GM12878 (cell line): Measurements from ENCODE around the gene HOXB1. TPM values are rescaled to one million over a fixed set of nuclear protein-coding genes. Genes with fewer than 3 reads are reported as not detected.

Experiments
- ATAC-seq: fragments of 200-7000 bp; cut with Tn5 transposase; 3 replicates; pipeline ENCODE4 v1.9.1; 2020; ENCODE audit warnings: mild to moderate bottlenecking, moderate library complexity
- BruUV-seq: library from RNA; stranded (reverse); fragments of 400-500 nt; replicated peaks from 2 replicates; lab custom pipeline; 2021; lab: Mats Ljungman, UMichigan
- CTCF ChIA-PET: fragments of 300-600 bp; sonication (Branson Sonifier 250); formaldehyde crosslinking; extraction: SDS; loops from one replicate; lab custom pipeline; 2021; ENCODE audit warnings: inconsistent platforms; lab: Yijun Ruan, JAX
- POLR2A ChIA-PET: fragments of 350-600 bp; formaldehyde crosslinking; extraction: SDS; loops from one replicate; lab custom pipeline; 2021; ENCODE audit warnings: inconsistent platforms; lab: Charles Lee
- RAD21 ChIA-PET: fragments of 300-600 bp; sonication (Branson Sonifier 250); formaldehyde crosslinking; loops from one replicate; lab custom pipeline; 2023; ENCODE audit warnings: antibody characterized with exemption; ENCODE audit not compliant: unreplicated experiment; lab: Charles Lee
- SMC1A ChIA-PET: fragments of 300-600 bp; sonication (Branson Sonifier 250); formaldehyde crosslinking; loops from one replicate; lab custom pipeline; 2023; ENCODE audit not compliant: unreplicated experiment, uncharacterized antibody; lab: Charles Lee
- DNase-seq: peaks from one replicate; pipeline ENCODE4 v3.0.0-alpha.2; 2011; ENCODE audit warnings: low read depth, low spot score
- FAIRE-seq: peaks from 3 replicates; lab custom pipeline; 2011; peaks lifted over from hg19 to GRCh38; lab: Jason Lieb, UNC
- H2AFZ ChIP-seq: 2 replicates; pipeline ENCODE4 v1.6.0; 2011; ENCODE audit warnings: low read depth, low read length, control low read depth; ENCODE audit not compliant: control insufficient read depth
- H3K27ac ChIP-seq: 2 replicates; pipeline ENCODE4 v1.5.1; 2011; ENCODE audit warnings: control low read depth; ENCODE audit not compliant: control insufficient read depth, insufficient read depth
- H3K27me3 ChIP-seq, 2 experiments: replicated peaks in 1 of 2; 2 replicates each; pipeline versions ENCODE4 v1.6.0 to v1.6.1; 2011; ENCODE audit warnings: low read length in 1 of 2; ENCODE audit not compliant: control insufficient read depth in 2 of 2, insufficient read depth in 2 of 2
- H3K36me3 ChIP-seq, 2 experiments: 2 replicates each; pipeline ENCODE4 v1.5.1; 2011; ENCODE audit warnings: low read length in 1 of 2; ENCODE audit not compliant: control insufficient read depth in 2 of 2, insufficient read depth in 2 of 2
- H3K4me1 ChIP-seq: 2 replicates; pipeline ENCODE4 v1.6.1; 2011; ENCODE audit warnings: mild to moderate bottlenecking, low read length, moderate library complexity, mixed read lengths; ENCODE audit not compliant: control insufficient read depth, insufficient read depth
- H3K4me2 ChIP-seq: 2 replicates; pipeline ENCODE4 v1.6.0; 2011; ENCODE audit warnings: control low read depth; ENCODE audit not compliant: control insufficient read depth, insufficient read depth
- H3K4me3 ChIP-seq: fragments of 200-600 bp; sonication (generic); 2 replicates; pipeline ENCODE4 v1.5.1; 2016
- H3K79me2 ChIP-seq: 2 replicates; pipeline ENCODE4 v1.6.0; 2011; ENCODE audit warnings: low read length; ENCODE audit not compliant: control insufficient read depth, insufficient read depth
- H3K9ac ChIP-seq: 2 replicates; pipeline ENCODE4 v1.8.0; 2011; ENCODE audit warnings: low read length, control low read depth, mixed read lengths; ENCODE audit not compliant: control insufficient read depth, insufficient read depth
- H3K9me3 ChIP-seq: replicated peaks from 3 replicates; pipeline ENCODE4 v1.5.1; 2011; ENCODE audit warnings: mild to moderate bottlenecking, low read length; ENCODE audit not compliant: control insufficient read depth, insufficient read depth
- H4K20me1 ChIP-seq: 2 replicates; pipeline ENCODE4 v1.6.0; 2011; ENCODE audit not compliant: control insufficient read depth, insufficient read depth
- BHLHE40 ChIP-seq, 2 experiments: fragments of 450-650 bp in 1 of 2; IDR thresholded peaks; 2 replicates each; pipeline ENCODE4 v1.6.1; 2011 to 2017; ENCODE audit warnings: low read depth in 2 of 2, borderline replicate concordance in 1 of 2, improper control_type of control experiment in 1 of 2, low read length in 1 of 2, mild to moderate bottlenecking in 1 of 2
- BMI1 ChIP-seq: fragments of 450-650 bp; IDR thresholded peaks from 2 replicates; pipeline ENCODE4 v1.6.1; 2016; ENCODE audit warnings: mild to moderate bottlenecking, moderate library complexity, borderline replicate concordance
- CHD4 ChIP-seq: fragments of 200-600 bp; sonication (generic); IDR thresholded peaks from 2 replicates; pipeline ENCODE4 v1.6.1; 2016; ENCODE audit warnings: mild to moderate bottlenecking
- CUX1 ChIP-seq: IDR thresholded peaks from 2 replicates; pipeline ENCODE4 v1.6.1; 2012; ENCODE audit warnings: improper control_type of control experiment, low read depth, low read length; ENCODE audit not compliant: insufficient replicate concordance
- NBN ChIP-seq: fragments of 450-650 bp; IDR thresholded peaks from 2 replicates; pipeline ENCODE4 v1.6.1; 2016
- RAD51 ChIP-seq: fragments of 450-650 bp; IDR thresholded peaks from 2 replicates; pipeline ENCODE4 v1.6.1; 2016; ENCODE audit warnings: moderate library complexity, mild to moderate bottlenecking, inconsistent platforms
- SIN3A ChIP-seq: IDR thresholded peaks from 2 replicates; pipeline ENCODE4 v1.6.1; 2012; ENCODE audit warnings: low read depth, low read length, improper control_type of control experiment
- SMAD5 ChIP-seq: IDR thresholded peaks from 2 replicates; pipeline ENCODE4 v1.6.1; 2016; ENCODE audit warnings: antibody characterized with exemption, low read depth
- TAF1 ChIP-seq: IDR thresholded peaks from 2 replicates; pipeline ENCODE4 v1.6.1; 2011; ENCODE audit warnings: mild to moderate bottlenecking, low read depth, low read length, borderline replicate concordance
- WGBS: methylation state at CpG from one replicate; pipeline ENCODE4 v1.1.6; 2016; ENCODE audit warnings: low lambda C conversion rate; ENCODE audit not compliant: insufficient replicate concordance, insufficient coverage; ENCODE audit errors: missing lambda C conversion rate; 5-methylcytosine and 5-hydroxymethylcytosine counted together
- in situ Hi-C: fragments of 300-500 bp; cut with MboI; formaldehyde crosslinking; loops from 9 replicates; pipeline ENCODE4 v1.14.3; 2018; ENCODE audit warnings: mixed read lengths
- intact Hi-C: fragments of 100-400 bp; cut with micrococcal nuclease; formaldehyde crosslinking; loops from one replicate; pipeline ENCODE4 v1.14.2; 2022; ENCODE audit not compliant: unreplicated experiment
- polyA plus RNA-seq, 11 experiments: library from polyadenylated mRNA; depleted of rRNA in 4 of 11; unstranded in 6 of 11; stranded (reverse) in 5 of 11; fragments of >200 nt; fragmentation: Nextera tagmentation in 4 of 11; fragmentation: Illumina TruSeq in 1 of 11; extraction: Ambion mirVana in 4 of 11; extraction: Trizol in 1 of 11; gene quantifications; 1 replicate in 1 of 11; 2 replicates in 10 of 11; pipeline versions ENCODE4 v1.2.1 to v1.2.3, GENCODE V29; 2011 to 2016; ENCODE audit warnings: inconsistent platforms in 2 of 11, missing spikeins in 2 of 11, low read depth in 1 of 11
- total RNA-seq, 4 experiments: library from RNA; depleted of rRNA in 3 of 4; stranded (reverse); fragments of >200 nt in 3 of 4; fragmentation: Illumina TruSeq in 1 of 4; extraction: Trizol in 1 of 4; gene quantifications; 2 replicates each; pipeline versions ENCODE4 v1.2.1 to v1.2.3, GENCODE V29; 2013 to 2021
- TF ChIP-seq, protein P1 (sequence below): fragments of 450-650 bp; IDR thresholded peaks from 2 replicates; pipeline ENCODE4 v1.6.1; 2016; ENCODE audit warnings: mild to moderate bottlenecking

Gene HOXB1
- total and polyA plus RNA-seq, 10 of the 15 experiments (the other 5 are each of a cell fraction or from before 2014, with no cell fraction given) = not detected

GRCh38 chr17:48566717-48567116 lies 35.9 kb upstream of the HOXB1 start:
- no peaks in the 10 kb centered on the region for H3K79me2 ChIP-seq
- H4K20me1 ChIP-seq = no peaks in the 10 kb centered on the region
- DNase-seq (no peak), FAIRE-seq (no peak), ATAC-seq (no peak)
- no peaks in the 10 kb centered on the region for H3K4me1 ChIP-seq
- no peak overlapping the region for H3K9ac ChIP-seq
- CTCF ChIA-PET = no interaction called here
- POLR2A ChIA-PET = interaction anchor here (1.2 kb wide), 1 partner anchor 21 kb away, joined by 3 read pairs; no protein-coding TSS in a partner anchor
- TF ChIP-seq TAF1 (no peak), SMAD5 (no peak), RAD51 (no peak), NBN (no peak), BHLHE40 (IDR thresholded peaks at IDR 0.05; ENCODE audit: borderline replicate concordance in 1 of 2, low read depth in 2 of 2, low read length in 1 of 2) (no peak), CUX1 (no peak), CHD4 (no peak), SIN3A (no peak), BMI1 (no peak)
- TF ChIP-seq, protein P1, sequence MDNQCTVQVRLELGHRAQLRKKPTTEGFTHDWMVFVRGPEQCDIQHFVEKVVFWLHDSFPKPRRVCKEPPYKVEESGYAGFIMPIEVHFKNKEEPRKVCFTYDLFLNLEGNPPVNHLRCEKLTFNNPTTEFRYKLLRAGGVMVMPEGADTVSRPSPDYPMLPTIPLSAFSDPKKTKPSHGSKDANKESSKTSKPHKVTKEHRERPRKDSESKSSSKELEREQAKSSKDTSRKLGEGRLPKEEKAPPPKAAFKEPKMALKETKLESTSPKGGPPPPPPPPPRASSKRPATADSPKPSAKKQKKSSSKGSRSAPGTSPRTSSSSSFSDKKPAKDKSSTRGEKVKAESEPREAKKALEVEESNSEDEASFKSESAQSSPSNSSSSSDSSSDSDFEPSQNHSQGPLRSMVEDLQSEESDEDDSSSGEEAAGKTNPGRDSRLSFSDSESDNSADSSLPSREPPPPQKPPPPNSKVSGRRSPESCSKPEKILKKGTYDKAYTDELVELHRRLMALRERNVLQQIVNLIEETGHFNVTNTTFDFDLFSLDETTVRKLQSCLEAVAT = no peak
- TF ChIP-seq, all 136 proteins: peak for 0
- ChIA-PET SMC1A (interaction anchor here (0.6 to 1.2 kb wide), 3 partner anchors 8 to 74 kb away, joined by 3 to 7 read pairs (median 3); no protein-coding TSS in a partner anchor), RAD21 (interaction anchor here (1.1 kb wide), 1 partner anchor 16 kb away, joined by 3 read pairs; no protein-coding TSS in a partner anchor)
- Histone ChIP-seq H3K4me3 (no peak overlapping the region), H3K9me3 (no peaks in the 10 kb centered on the region), H3K27me3 (no peaks in the 10 kb centered on the region), H3K27ac (no peak overlapping the region), H3K4me2 (no peak overlapping the region), H2AFZ (no peak overlapping the region), H3K36me3 (no peaks in the 10 kb centered on the region; a peak in 1 of 4 replicates)
- BruUV-seq = no TSS peak
- in situ Hi-C loops (no loop called here), intact Hi-C loops (no loop called here)
- 18% methylated on average over 2 of the region's 2 CpGs for WGBS
